OCI-LY3 (cell line): ENCODE data around the gene WDR48.

Experiments used
- H2AFZ ChIP-seq: fragments of 200-600, 300-600 bp; shearing (Covaris generic); 2 replicates; pipeline ENCODE4 v1.6.0; 2014; ENCODE audit warnings: antibody characterized with exemption, low read depth, low read length
- H3K27ac ChIP-seq: fragments of 200-600, 300-600 bp; sonication (generic); 2 replicates; pipeline ENCODE4 v1.5.1; 2014; ENCODE audit warnings: mild to moderate bottlenecking, low read length, moderate library complexity, mixed read lengths
- H3K27me3 ChIP-seq: fragments of 200-600, 300-600 bp; sonication (generic); 2 replicates; pipeline ENCODE4 v1.6.1; 2014; ENCODE audit warnings: low read depth, low read length, mixed read lengths
- H3K36me3 ChIP-seq: fragments of 200-600, 300-600 bp; sonication (generic); replicated peaks from 2 replicates; pipeline ENCODE3; 2014; ENCODE audit warnings: low read depth, low read length, mixed read lengths
- H3K4me1 ChIP-seq: fragments of 300-600, 200-600 bp; sonication (generic); 2 replicates; pipeline ENCODE4 v1.6.1; 2014; ENCODE audit warnings: low read length, mixed read lengths
- H3K4me2 ChIP-seq: fragments of 200-600, 300-600 bp; sonication (generic); 2 replicates; pipeline ENCODE4 v1.6.1; 2014; ENCODE audit warnings: low read length, mixed read lengths
- H3K4me3 ChIP-seq: fragments of 300-600, 200-600 bp; sonication (generic); 2 replicates; pipeline ENCODE4 v1.5.1; 2014; ENCODE audit warnings: antibody characterized with exemption, mild to moderate bottlenecking, low read length, moderate library complexity
- H3K79me2 ChIP-seq: fragments of 300-600, 200-600 bp; shearing (Covaris generic); 2 replicates; pipeline ENCODE4 v1.6.1; 2014; ENCODE audit warnings: mild to moderate bottlenecking, low read length, mixed read lengths
- H3K9ac ChIP-seq: fragments of 300-600, 200-600 bp; shearing (Covaris generic); 2 replicates; pipeline ENCODE4 v1.6.0; 2014; ENCODE audit warnings: mild to moderate bottlenecking, low read length, moderate library complexity
- H3K9me3 ChIP-seq: fragments of 200-600, 300-600 bp; shearing (Covaris generic); 2 replicates; pipeline ENCODE4 v1.6.1; 2014; ENCODE audit warnings: low read length, mixed read lengths; ENCODE audit not compliant: insufficient read depth
- H4K20me1 ChIP-seq: fragments of 200-600, 300-600 bp; sonication (generic); 2 replicates; pipeline ENCODE4 v1.6.1; 2016; ENCODE audit warnings: low read length, mixed read lengths; ENCODE audit not compliant: insufficient read depth
- CTCF ChIP-seq: fragments of 200-600, 300-600 bp; sonication (generic); IDR thresholded peaks from 2 replicates; pipeline ENCODE4 v1.5.1; 2014; ENCODE audit warnings: antibody characterized with exemption, low read length, low read depth
- EZH2phosphoT487 ChIP-seq: fragments of 200-600 bp; shearing (Covaris generic); IDR thresholded peaks from 2 replicates; pipeline ENCODE4 v1.6.1; 2018; ENCODE audit warnings: antibody characterized with exemption, mixed run types, low read depth

The WDR48 gene

GRCh38 chr3:39130026-39130425 lies 78.2 kb downstream of the WDR48 start:
- peaks cover 21% of the 10 kb centered on the region for H3K4me1 ChIP-seq
- no peak overlapping the region for H2AFZ ChIP-seq
- TF ChIP-seq EZH2phosphoT487 (no peak), CTCF (no peak)
- H3K4me3 ChIP-seq, result no peak overlapping the region
- H3K27me3 ChIP-seq, result no peaks in the 10 kb centered on the region
- no peak overlapping the region for H3K27ac ChIP-seq
- H3K4me2 ChIP-seq, result no peak overlapping the region
- no peaks in the 10 kb centered on the region for H3K79me2 ChIP-seq
- H3K36me3 ChIP-seq, result no peaks in the 10 kb centered on the region
- H4K20me1 ChIP-seq, result no peaks in the 10 kb centered on the region
- H3K9me3 ChIP-seq, result no peaks in the 10 kb centered on the region
- H3K9ac ChIP-seq, result no peak overlapping the region

- Histone ChIP-seq H3K79me2 (no peaks in the 10 kb centered on the region), H3K4me2 (no peak overlapping the region), H3K9ac (no peak overlapping the region), H3K4me3 (no peak overlapping the region), H3K27me3 (no peaks in the 10 kb centered on the region), H2AFZ (no peak overlapping the region), H3K36me3 (no peaks in the 10 kb centered on the region), H3K4me1 (peaks cover 21% of the 10 kb centered on the region), H3K9me3 (no peaks in the 10 kb centered on the region), H4K20me1 (no peaks in the 10 kb centered on the region), H3K27ac (no peak overlapping the region)
- TF ChIP-seq CTCF (no peak), EZH2phosphoT487 (no peak)
Measured at GRCh38 chr3:39130693-39131265, 79.0 kb downstream of the WDR48 start.

GRCh38 chr3:39132096-39133092 lies 80.6 kb downstream of the WDR48 start:
- Histone ChIP-seq H3K9ac (no peak overlapping the region), H3K79me2 (no peaks in the 10 kb centered on the region), H4K20me1 (no peaks in the 10 kb centered on the region), H3K36me3 (no peaks in the 10 kb centered on the region), H3K4me1 (peaks cover 7% of the 10 kb centered on the region), H2AFZ (no peak overlapping the region), H3K4me3 (no peak overlapping the region), H3K27me3 (no peaks in the 10 kb centered on the region), H3K27ac (no peak overlapping the region), H3K9me3 (no peaks in the 10 kb centered on the region), H3K4me2 (no peak overlapping the region)
- no peak for TF ChIP-seq CTCF
- no peak for TF ChIP-seq EZH2phosphoT487

- Histone ChIP-seq H3K27me3 (no peaks in the 10 kb centered on the region), H3K4me1 (peaks cover 1% of the 10 kb centered on the region), H3K27ac (no peak overlapping the region), H2AFZ (no peak overlapping the region), H3K9me3 (no peaks in the 10 kb centered on the region), H3K4me2 (no peak overlapping the region), H3K9ac (no peak overlapping the region), H4K20me1 (no peaks in the 10 kb centered on the region), H3K36me3 (no peaks in the 10 kb centered on the region), H3K4me3 (no peak overlapping the region), H3K79me2 (no peaks in the 10 kb centered on the region)
- TF ChIP-seq EZH2phosphoT487, result no peak
- no peak for TF ChIP-seq CTCF
Measured at GRCh38 chr3:39133093-39133490, 81.3 kb downstream of the WDR48 start.
